DND-41 (cell line): ENCODE results near the gene KMT5B.

Source experiments
- CTCF ChIP-seq: IDR thresholded peaks from 2 replicates; pipeline ENCODE4 v1.5.1; 2012; ENCODE audit warnings: borderline replicate concordance, low read length, moderate library complexity, mild to moderate bottlenecking; ENCODE audit not compliant: poor library complexity, severe bottlenecking; ENCODE audit errors: extremely low read depth
- EZH2 ChIP-seq: IDR thresholded peaks from 3 replicates; pipeline ENCODE4 v1.6.1; 2012; ENCODE audit warnings: borderline replicate concordance, low read depth, mild to moderate bottlenecking, moderate library complexity, low read length, inconsistent platforms; ENCODE audit not compliant: severe bottlenecking

GRCh38 chr11:68199295-68199987 is 13.7 kb downstream of the KMT5B start:
- no peak for TF ChIP-seq CTCF
- TF ChIP-seq EZH2, result no peak
